HFFc6 (cell line): ENCODE measurements around the gene ASAP2. TPM values are rescaled to one million over a fixed set of nuclear protein-coding genes. Genes with fewer than 3 reads are reported as not detected.

Source experiments
- DNase-seq: peaks from one replicate; pipeline ENCODE4 v3.0.0-alpha.2; 2018
- H3K27ac Mint-ChIP-seq: 2 replicates; pipeline ENCODE4 v1.8.0; 2020; ENCODE audit warnings: mild to moderate bottlenecking, mixed read lengths
- H3K27me3 Mint-ChIP-seq: 2 replicates; pipeline ENCODE4 v1.8.0; 2021; ENCODE audit warnings: mild to moderate bottlenecking, moderate library complexity, mixed read lengths; ENCODE audit not compliant: insufficient read depth
- H3K36me3 Mint-ChIP-seq: 2 replicates; pipeline ENCODE4 v1.8.0; 2021; ENCODE audit warnings: low read depth, mixed read lengths
- H3K4me1 Mint-ChIP-seq: 2 replicates; pipeline ENCODE4 v1.8.0; 2020; ENCODE audit warnings: low read depth, mixed read lengths
- H3K4me3 Mint-ChIP-seq: 2 replicates; pipeline ENCODE4 v1.8.0; 2020; ENCODE audit warnings: mild to moderate bottlenecking, moderate library complexity, mixed read lengths
- H3K9me3 Mint-ChIP-seq: 2 replicates; pipeline ENCODE4 v1.8.0; 2020; ENCODE audit warnings: mild to moderate bottlenecking, mixed read lengths
- total RNA-seq, 6 experiments: library from RNA; stranded (reverse); fragmentation: NEBNext Ultra II Directional; extraction: Animal tissue kit (Norgen Biotek cat#: 25700); gene quantifications; 2 replicates in 1 of 6; 3 replicates in 5 of 6; pipeline ENCODE4 v1.2.3, GENCODE V29; 2021
- TF ChIP-seq, protein P1 (sequence below): fragments of 200-600 bp; sonication (generic); IDR thresholded peaks from 2 replicates; pipeline ENCODE4 v1.5.0; 2021; ENCODE audit warnings: antibody characterized with exemption, mild to moderate bottlenecking

ASAP2 gene
- total RNA-seq, 6 experiments from 2014 or later, result 31.2 to 37.4 (median 34.3) TPM

DNA sequence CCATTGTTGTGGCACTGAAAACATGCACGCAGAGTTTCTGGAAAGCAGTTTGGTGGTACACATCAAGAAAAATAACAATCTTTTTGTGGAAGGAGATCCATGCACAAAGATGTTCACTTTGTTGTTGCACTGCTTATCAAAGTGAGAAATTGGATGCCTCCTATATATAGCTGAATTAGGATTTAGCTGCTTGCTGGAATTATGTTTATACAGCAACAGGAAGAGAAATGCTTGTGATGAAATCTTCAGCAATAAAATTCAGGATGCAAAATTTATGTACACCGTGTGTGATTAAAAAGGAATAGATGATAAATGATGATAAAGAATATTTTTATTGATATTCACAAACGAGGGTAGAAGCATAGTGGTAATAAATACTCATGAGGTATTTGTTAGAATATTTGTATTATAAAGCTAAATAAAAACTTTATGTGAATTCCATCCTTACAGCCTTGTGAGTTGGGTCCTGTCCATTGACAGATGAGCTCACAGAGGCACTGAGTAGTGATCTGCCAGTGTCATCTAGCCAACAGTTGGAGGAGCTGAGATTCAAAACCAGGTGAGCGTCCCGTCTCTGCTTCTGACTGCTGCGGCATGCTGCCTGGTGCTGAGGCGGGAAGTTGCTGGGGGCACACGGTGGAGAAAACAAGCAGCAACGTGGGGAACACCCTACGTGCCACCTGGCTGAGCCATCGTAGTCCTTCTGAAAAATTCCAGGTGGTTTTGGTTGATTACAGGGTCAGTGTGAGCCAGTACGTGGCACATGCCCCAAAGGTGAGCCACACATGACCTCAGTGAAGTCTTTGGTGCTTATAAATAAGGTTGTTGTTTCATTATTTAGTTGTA is 80.2 kb downstream of the ASAP2 start:
- Mint-ChIP-seq H3K9me3 (no peaks in the 10 kb centered on the region), H3K27me3 (peaks cover 2% of the 10 kb centered on the region), H3K36me3 (peaks cover 44% of the 10 kb centered on the region), H3K4me3 (peak overlapping the region; percentile 83), H3K27ac (peak overlapping the region; percentile 100), H3K4me1 (peaks cover 96% of the 10 kb centered on the region)
- DNase-seq, result peak; percentile 16
- TF ChIP-seq, protein P1, sequence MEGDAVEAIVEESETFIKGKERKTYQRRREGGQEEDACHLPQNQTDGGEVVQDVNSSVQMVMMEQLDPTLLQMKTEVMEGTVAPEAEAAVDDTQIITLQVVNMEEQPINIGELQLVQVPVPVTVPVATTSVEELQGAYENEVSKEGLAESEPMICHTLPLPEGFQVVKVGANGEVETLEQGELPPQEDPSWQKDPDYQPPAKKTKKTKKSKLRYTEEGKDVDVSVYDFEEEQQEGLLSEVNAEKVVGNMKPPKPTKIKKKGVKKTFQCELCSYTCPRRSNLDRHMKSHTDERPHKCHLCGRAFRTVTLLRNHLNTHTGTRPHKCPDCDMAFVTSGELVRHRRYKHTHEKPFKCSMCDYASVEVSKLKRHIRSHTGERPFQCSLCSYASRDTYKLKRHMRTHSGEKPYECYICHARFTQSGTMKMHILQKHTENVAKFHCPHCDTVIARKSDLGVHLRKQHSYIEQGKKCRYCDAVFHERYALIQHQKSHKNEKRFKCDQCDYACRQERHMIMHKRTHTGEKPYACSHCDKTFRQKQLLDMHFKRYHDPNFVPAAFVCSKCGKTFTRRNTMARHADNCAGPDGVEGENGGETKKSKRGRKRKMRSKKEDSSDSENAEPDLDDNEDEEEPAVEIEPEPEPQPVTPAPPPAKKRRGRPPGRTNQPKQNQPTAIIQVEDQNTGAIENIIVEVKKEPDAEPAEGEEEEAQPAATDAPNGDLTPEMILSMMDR, result no peak

DNA sequence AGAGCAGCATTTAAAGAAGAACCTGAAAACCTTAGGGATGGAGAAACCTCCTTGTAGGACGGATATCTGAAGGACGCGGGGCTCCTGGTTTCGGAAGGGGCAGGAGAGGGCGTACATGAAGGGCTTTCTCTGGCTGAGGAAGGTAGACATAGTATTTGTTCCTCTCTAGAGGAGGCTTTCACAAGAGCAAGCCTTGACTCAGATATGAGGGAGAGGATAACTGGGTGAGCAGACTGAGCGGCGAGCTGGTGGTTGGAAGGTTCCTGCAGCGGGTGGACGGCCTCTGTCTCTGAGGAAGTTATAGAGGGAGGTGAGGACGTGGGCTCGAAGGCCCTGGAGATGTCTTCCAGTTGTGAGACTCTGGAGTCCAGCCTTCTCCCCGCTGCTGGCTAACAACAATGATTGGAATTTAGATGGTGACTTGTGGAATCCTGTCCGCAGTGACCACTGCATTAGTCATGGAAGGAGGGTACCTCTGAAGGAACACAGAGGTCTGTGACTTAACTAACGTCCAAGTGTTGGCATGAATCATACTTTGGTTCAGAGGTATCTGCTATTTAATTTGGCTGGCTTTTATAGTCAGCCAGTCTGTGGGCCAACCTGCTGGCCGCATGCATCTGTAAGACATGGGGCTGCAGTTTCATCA is 80.9 kb downstream of the ASAP2 start:
- H3K36me3 Mint-ChIP-seq, result peaks cover 49% of the 10 kb centered on the region
- DNase-seq, result peak; percentile 99
- peak overlapping the region; percentile 83 for H3K4me3 Mint-ChIP-seq
- H3K27ac Mint-ChIP-seq, result peak overlapping the region; percentile 100
- H3K27me3 Mint-ChIP-seq, result peaks cover 2% of the 10 kb centered on the region
- no peaks in the 10 kb centered on the region for H3K9me3 Mint-ChIP-seq
- H3K4me1 Mint-ChIP-seq, result peaks cover 94% of the 10 kb centered on the region
- TF ChIP-seq, protein P1, result no peak

DNA sequence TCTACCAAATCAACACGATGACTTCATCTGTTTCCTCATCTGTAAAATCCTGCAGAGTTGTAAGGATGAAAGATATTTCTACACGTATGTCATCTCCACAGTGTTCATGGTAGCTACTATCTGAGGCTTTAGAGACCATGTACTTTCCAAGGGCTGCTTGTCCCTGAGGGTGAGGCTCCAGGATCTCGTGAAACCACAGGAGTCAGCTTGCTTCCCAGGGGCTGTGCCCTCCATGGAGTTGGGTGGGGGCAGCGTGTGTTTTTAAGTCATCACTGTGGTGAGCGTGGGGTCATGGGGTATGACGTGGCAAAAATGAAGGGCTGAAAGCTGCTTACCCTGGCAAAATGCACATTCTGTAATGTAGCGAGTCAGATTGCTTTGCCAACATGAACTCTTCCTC is 81.6 kb downstream of the ASAP2 start:
- Mint-ChIP-seq H3K4me1 (peaks cover 93% of the 10 kb centered on the region), H3K27me3 (no peaks in the 10 kb centered on the region; the same call in none of the 2 replicates), H3K36me3 (peaks cover 42% of the 10 kb centered on the region), H3K27ac (peak overlapping the region; percentile 100), H3K4me3 (peak overlapping the region; percentile 83), H3K9me3 (no peaks in the 10 kb centered on the region)
- peak; percentile 87 for DNase-seq
- TF ChIP-seq, protein P1, result no peak

DNA sequence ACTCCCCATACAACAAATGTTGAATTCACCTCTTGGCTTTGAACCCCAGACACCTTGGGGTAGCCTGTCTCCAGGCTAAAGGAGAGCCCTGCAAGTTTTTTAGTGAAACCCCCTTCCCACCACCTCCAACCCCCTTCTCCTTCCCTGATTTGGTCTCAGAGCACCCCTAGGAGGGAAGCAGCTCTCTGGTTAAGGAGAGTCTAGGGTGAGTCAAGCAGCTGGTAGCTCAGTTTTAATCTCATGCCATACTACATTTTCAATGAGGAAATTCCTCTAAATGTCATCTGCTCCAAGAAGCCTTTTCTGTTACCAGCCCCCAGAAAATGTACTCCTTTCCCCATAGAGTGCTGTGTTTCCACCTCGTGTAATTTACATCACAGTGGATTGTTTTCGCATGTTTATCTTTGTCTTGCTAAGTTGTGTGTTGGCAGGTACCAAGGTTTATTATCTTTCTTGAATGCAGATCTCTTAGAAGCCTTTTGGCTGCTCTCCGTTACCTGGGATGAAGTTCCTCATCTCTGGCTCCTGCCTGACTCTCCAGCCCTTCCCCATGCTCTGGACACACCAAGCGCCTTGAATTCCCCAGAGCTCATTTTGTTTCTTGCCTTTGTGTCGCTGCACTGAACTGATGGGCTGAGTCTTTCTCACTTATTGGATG is 82.2 kb downstream of the ASAP2 start:
- H3K4me1 Mint-ChIP-seq, result peaks cover 92% of the 10 kb centered on the region

DNA sequence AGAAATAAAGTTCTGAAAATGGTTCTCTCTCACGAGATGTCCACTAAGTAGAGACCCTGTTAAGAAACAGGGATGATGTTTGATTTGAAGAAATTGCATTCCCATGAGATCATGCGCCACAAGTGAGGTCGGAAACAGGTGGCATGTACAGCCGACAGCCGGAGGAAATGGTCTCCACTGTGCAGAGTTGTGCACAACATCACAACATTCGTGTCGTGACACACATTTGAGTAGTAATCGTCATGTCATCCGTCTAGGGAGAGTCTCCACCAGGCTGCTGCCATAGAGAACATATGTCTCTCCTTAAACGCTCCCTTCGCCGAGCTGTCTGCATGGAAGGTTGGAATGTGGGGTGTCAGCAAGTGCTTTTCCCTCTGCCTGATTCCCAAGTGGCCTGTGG is 84.7 kb downstream of the ASAP2 start:
- no peaks in the 10 kb centered on the region for H3K9me3 Mint-ChIP-seq
- H3K27ac Mint-ChIP-seq, result peak overlapping the region; percentile 17
- H3K4me1 Mint-ChIP-seq, result peaks cover 67% of the 10 kb centered on the region
- TF ChIP-seq, protein P1, result no peak
- peaks cover 27% of the 10 kb centered on the region for H3K36me3 Mint-ChIP-seq
- DNase-seq, result no peak
- no peak overlapping the region for H3K4me3 Mint-ChIP-seq
- H3K27me3 Mint-ChIP-seq, result no peaks in the 10 kb centered on the region; the same call in none of the 2 replicates

More for the DNA sequence above, 82.2 kb downstream of the ASAP2 start:
- Mint-ChIP-seq H3K27ac (peak overlapping the region; percentile 100), H3K4me3 (peak overlapping the region; percentile 83), H3K9me3 (no peaks in the 10 kb centered on the region), H3K36me3 (peaks cover 36% of the 10 kb centered on the region), H3K27me3 (no peaks in the 10 kb centered on the region; the same call in none of the 2 replicates)
- DNase-seq, result peak; percentile 61
- TF ChIP-seq, protein P1, result no peak
